Neural cell (in vitro differentiated cells): ENCODE measurements around the gene ENPP7. TPM values are rescaled to one million over a fixed set of nuclear protein-coding genes. Genes with fewer than 3 reads are reported as not detected.

Experiments
- H2AFZ ChIP-seq: fragments of 200-600, 300-800 bp; sonication (generic), shearing (Covaris generic); 2 replicates; pipeline ENCODE4 v1.6.0; 2014; ENCODE audit warnings: low read depth, mild to moderate bottlenecking, antibody characterized with exemption, low read length, moderate library complexity
- H3F3A ChIP-seq: fragments of 200-600 bp; shearing (Covaris generic); 2 replicates; pipeline ENCODE4 v1.6.1; 2016; ENCODE audit warnings: mild to moderate bottlenecking, moderate library complexity, mixed read lengths, antibody characterized with exemption, low read length; ENCODE audit not compliant: insufficient read depth, poor library complexity, severe bottlenecking
- H3K27ac ChIP-seq: fragments of 200-600, 300-800 bp; sonication (generic), shearing (Covaris generic); 2 replicates; pipeline ENCODE4 v1.5.1; 2014; ENCODE audit warnings: mild to moderate bottlenecking, low read length, moderate library complexity
- H3K27me3 ChIP-seq: fragments of 300-800, 200-600 bp; sonication (generic), shearing (Covaris generic); 2 replicates; pipeline ENCODE4 v1.6.0; 2014; ENCODE audit warnings: mild to moderate bottlenecking, low read depth, low read length, moderate library complexity; ENCODE audit not compliant: insufficient read depth
- H3K36me3 ChIP-seq: fragments of 300-800, 200-600 bp; sonication (generic), shearing (Covaris generic); 2 replicates; pipeline ENCODE4 v1.5.1; 2014; ENCODE audit warnings: mild to moderate bottlenecking, antibody characterized with exemption, low read length, moderate library complexity; ENCODE audit not compliant: insufficient read depth
- H3K4me2 ChIP-seq: fragments of 300-800, 200-600 bp; sonication (generic), shearing (Covaris generic); 2 replicates; pipeline ENCODE4 v1.6.0; 2014; ENCODE audit warnings: mild to moderate bottlenecking, low read length
- H3K4me3 ChIP-seq: fragments of 300-800, 200-600 bp; sonication (generic), shearing (Covaris generic); 2 replicates; pipeline ENCODE4 v1.5.1; 2014; ENCODE audit warnings: mild to moderate bottlenecking, low read length, moderate library complexity
- H3K79me2 ChIP-seq: fragments of 200-600 bp; shearing (Covaris generic); replicated peaks from 2 replicates; pipeline ENCODE4 v1.6.0; 2014; ENCODE audit warnings: mild to moderate bottlenecking, low read length, moderate library complexity; ENCODE audit not compliant: insufficient read depth
- H3K9ac ChIP-seq: fragments of 300-800, 200-600 bp; sonication (generic), shearing (Covaris generic); 2 replicates; pipeline ENCODE4 v1.6.1; 2016; ENCODE audit warnings: mild to moderate bottlenecking, low read length, mixed read lengths
- H3K9me2 ChIP-seq: fragments of 200-600 bp; shearing (Covaris generic); 2 replicates; pipeline ENCODE4 v1.6.1; 2016; ENCODE audit warnings: mild to moderate bottlenecking, low read length, mixed read lengths; ENCODE audit not compliant: insufficient read depth
- H3K9me3 ChIP-seq: fragments of 200-600, 300-800 bp; sonication (generic), shearing (Covaris generic); 2 replicates; pipeline ENCODE4 v1.6.1; 2016; ENCODE audit warnings: mild to moderate bottlenecking, mixed run types, low read length, moderate library complexity, mixed read lengths
- H4K20me1 ChIP-seq: fragments of 200-600 bp; shearing (Covaris generic); 2 replicates; pipeline ENCODE4 v1.6.1; 2016; ENCODE audit warnings: mild to moderate bottlenecking, mixed run types; ENCODE audit not compliant: insufficient read depth
- EP300 ChIP-seq: fragments of 450-650 bp; conservative IDR thresholded peaks from 2 replicates; pipeline ENCODE4 v1.6.1; 2014; ENCODE audit warnings: antibody characterized with exemption, mild to moderate bottlenecking, moderate library complexity; ENCODE audit not compliant: poor library complexity, severe bottlenecking
- EZH2 ChIP-seq: fragments of 200-600, 300-800 bp; shearing (Covaris generic), sonication (generic); IDR thresholded peaks from 2 replicates; pipeline ENCODE4 v1.6.1; 2014; ENCODE audit warnings: antibody characterized with exemption, low read length, borderline replicate concordance, mild to moderate bottlenecking; ENCODE audit not compliant: insufficient read depth, poor library complexity, severe bottlenecking
- MXI1 ChIP-seq: fragments of 450-650 bp; conservative IDR thresholded peaks from 2 replicates; pipeline ENCODE4 v1.6.1; 2014; ENCODE audit warnings: antibody characterized with exemption, mild to moderate bottlenecking; ENCODE audit not compliant: poor library complexity, severe bottlenecking
- POLR2AphosphoS5 ChIP-seq: IDR thresholded peaks from 2 replicates; pipeline ENCODE4 v1.6.1; 2012
- RAD21 ChIP-seq: fragments of 450-650 bp; conservative IDR thresholded peaks from 2 replicates; pipeline ENCODE4 v1.6.1; 2014; ENCODE audit warnings: antibody characterized with exemption, mild to moderate bottlenecking, moderate library complexity
- SMC3 ChIP-seq: fragments of 450-650 bp; conservative IDR thresholded peaks from 2 replicates; pipeline ENCODE4 v1.6.1; 2014; ENCODE audit warnings: antibody characterized with exemption, mild to moderate bottlenecking, moderate library complexity; ENCODE audit not compliant: poor library complexity
- TAF1 ChIP-seq: IDR thresholded peaks from 2 replicates; pipeline ENCODE4 v1.6.1; 2012; ENCODE audit warnings: low read depth
- polyA plus RNA-seq: library from polyadenylated mRNA; depleted of rRNA; stranded (reverse); fragments of >200 nt; gene quantifications from 2 replicates; pipeline ENCODE4 v1.2.3, GENCODE V29; 2014
- TF ChIP-seq, protein P1 (sequence below): IDR thresholded peaks from 2 replicates; pipeline ENCODE4 v1.6.1; 2012; ENCODE audit warnings: borderline replicate concordance
- TF ChIP-seq, protein P2 (sequence below): fragments of 450-650 bp; IDR thresholded peaks from 2 replicates; pipeline ENCODE4 v1.5.1; 2014; ENCODE audit warnings: antibody characterized with exemption, mild to moderate bottlenecking, moderate library complexity; ENCODE audit not compliant: poor library complexity, severe bottlenecking

ENPP7 gene
- polyA plus RNA-seq, 1 donor from 2014 or later = not detected

DNA sequence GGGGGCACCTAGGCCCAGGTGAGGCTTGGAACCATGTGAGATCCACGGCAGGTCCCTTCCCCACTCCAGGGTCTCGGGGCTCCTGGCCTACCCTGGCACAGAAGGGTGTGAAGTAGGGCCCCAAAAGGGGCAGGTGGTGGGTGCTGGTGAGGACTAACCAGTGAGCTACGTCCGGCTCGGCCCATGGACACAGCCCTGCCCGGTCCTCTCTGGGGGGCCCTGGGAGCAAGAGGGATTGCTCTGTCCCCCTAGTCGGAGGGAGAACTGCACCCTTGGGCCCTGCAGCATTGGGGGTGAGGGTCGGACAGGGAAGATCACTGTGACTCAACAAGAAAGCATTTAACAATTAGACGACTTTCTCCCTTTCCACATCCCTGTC lies 2.9 kb downstream of the ENPP7 start:
- Histone ChIP-seq H3K27ac (no peak overlapping the region), H3K27me3 (no peaks in the 10 kb centered on the region), H3K9me3 (no peaks in the 10 kb centered on the region), H3K36me3 (no peaks in the 10 kb centered on the region), H3K4me3 (no peak overlapping the region), H3F3A (no peaks in the 10 kb centered on the region), H4K20me1 (no peaks in the 10 kb centered on the region), H2AFZ (no peak overlapping the region), H3K79me2 (no peaks in the 10 kb centered on the region), H3K9me2 (no peaks in the 10 kb centered on the region), H3K9ac (no peak overlapping the region), H3K4me2 (no peak overlapping the region)
- TF ChIP-seq, protein P1, sequence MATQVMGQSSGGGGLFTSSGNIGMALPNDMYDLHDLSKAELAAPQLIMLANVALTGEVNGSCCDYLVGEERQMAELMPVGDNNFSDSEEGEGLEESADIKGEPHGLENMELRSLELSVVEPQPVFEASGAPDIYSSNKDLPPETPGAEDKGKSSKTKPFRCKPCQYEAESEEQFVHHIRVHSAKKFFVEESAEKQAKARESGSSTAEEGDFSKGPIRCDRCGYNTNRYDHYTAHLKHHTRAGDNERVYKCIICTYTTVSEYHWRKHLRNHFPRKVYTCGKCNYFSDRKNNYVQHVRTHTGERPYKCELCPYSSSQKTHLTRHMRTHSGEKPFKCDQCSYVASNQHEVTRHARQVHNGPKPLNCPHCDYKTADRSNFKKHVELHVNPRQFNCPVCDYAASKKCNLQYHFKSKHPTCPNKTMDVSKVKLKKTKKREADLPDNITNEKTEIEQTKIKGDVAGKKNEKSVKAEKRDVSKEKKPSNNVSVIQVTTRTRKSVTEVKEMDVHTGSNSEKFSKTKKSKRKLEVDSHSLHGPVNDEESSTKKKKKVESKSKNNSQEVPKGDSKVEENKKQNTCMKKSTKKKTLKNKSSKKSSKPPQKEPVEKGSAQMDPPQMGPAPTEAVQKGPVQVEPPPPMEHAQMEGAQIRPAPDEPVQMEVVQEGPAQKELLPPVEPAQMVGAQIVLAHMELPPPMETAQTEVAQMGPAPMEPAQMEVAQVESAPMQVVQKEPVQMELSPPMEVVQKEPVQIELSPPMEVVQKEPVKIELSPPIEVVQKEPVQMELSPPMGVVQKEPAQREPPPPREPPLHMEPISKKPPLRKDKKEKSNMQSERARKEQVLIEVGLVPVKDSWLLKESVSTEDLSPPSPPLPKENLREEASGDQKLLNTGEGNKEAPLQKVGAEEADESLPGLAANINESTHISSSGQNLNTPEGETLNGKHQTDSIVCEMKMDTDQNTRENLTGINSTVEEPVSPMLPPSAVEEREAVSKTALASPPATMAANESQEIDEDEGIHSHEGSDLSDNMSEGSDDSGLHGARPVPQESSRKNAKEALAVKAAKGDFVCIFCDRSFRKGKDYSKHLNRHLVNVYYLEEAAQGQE = no peak
- TF ChIP-seq, protein P2, sequence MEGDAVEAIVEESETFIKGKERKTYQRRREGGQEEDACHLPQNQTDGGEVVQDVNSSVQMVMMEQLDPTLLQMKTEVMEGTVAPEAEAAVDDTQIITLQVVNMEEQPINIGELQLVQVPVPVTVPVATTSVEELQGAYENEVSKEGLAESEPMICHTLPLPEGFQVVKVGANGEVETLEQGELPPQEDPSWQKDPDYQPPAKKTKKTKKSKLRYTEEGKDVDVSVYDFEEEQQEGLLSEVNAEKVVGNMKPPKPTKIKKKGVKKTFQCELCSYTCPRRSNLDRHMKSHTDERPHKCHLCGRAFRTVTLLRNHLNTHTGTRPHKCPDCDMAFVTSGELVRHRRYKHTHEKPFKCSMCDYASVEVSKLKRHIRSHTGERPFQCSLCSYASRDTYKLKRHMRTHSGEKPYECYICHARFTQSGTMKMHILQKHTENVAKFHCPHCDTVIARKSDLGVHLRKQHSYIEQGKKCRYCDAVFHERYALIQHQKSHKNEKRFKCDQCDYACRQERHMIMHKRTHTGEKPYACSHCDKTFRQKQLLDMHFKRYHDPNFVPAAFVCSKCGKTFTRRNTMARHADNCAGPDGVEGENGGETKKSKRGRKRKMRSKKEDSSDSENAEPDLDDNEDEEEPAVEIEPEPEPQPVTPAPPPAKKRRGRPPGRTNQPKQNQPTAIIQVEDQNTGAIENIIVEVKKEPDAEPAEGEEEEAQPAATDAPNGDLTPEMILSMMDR = no peak
- TF ChIP-seq EP300 = no peak
- TF ChIP-seq SMC3 = no peak
- TF ChIP-seq RAD21 = no peak
- TF ChIP-seq POLR2AphosphoS5 = no peak
- TF ChIP-seq TAF1 = no peak
- TF ChIP-seq MXI1 = no peak
- no peak for TF ChIP-seq EZH2

DNA sequence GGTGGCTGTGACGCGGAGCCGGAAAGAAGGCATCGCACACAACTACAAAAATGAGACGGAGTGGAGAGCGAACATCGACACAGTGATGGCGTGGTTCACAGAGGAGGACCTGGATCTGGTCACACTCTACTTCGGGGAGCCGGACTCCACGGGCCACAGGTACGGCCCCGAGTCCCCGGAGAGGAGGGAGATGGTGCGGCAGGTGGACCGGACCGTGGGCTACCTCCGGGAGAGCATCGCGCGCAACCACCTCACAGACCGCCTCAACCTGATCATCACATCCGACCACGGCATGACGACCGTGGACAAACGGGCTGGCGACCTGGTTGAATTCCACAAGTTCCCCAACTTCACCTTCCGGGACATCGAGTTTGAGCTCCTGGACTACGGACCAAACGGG lies 4.4 kb downstream of the ENPP7 start:
- H3K4me2 ChIP-seq = no peak overlapping the region
- H3K9ac ChIP-seq = no peak overlapping the region
- no peaks in the 10 kb centered on the region for H3K79me2 ChIP-seq
- H3K27me3 ChIP-seq = no peaks in the 10 kb centered on the region
- no peaks in the 10 kb centered on the region for H3F3A ChIP-seq
- H3K9me3 ChIP-seq = no peaks in the 10 kb centered on the region
- no peak overlapping the region for H3K27ac ChIP-seq
- no peaks in the 10 kb centered on the region for H3K36me3 ChIP-seq
- TF ChIP-seq, protein P2 = no peak
- TF ChIP-seq EP300 = no peak
- TF ChIP-seq EZH2 = no peak
- TF ChIP-seq SMC3 = no peak
- no peak for TF ChIP-seq POLR2AphosphoS5
- TF ChIP-seq, protein P1 = no peak
- no peak for TF ChIP-seq TAF1
- TF ChIP-seq RAD21 = no peak
- no peak for TF ChIP-seq MXI1
- no peak overlapping the region for H2AFZ ChIP-seq
- H3K4me3 ChIP-seq = no peak overlapping the region
- H4K20me1 ChIP-seq = no peaks in the 10 kb centered on the region
- H3K9me2 ChIP-seq = no peaks in the 10 kb centered on the region
